Fibroblast of mammary gland (primary cell): Measurements from ENCODE around the gene DENND5A.
"Not testable (repeated sequence)": the region's sequence is repeated elsewhere in the genome, so short reads cannot be mapped to it uniquely, and the experiment has no call there.

ENCODE experiments used
- DNase-seq: peaks from one replicate; pipeline ENCODE4 v3.0.0-alpha.2; 2010; ENCODE audit warnings: low read depth
- H3K4me3 ChIP-seq: 2 replicates; pipeline ENCODE4 v1.5.1; 2011; ENCODE audit warnings: low read depth, mild to moderate bottlenecking, low read length, moderate library complexity; ENCODE audit not compliant: control insufficient read depth
- CTCF ChIP-seq: conservative IDR thresholded peaks from 2 replicates; pipeline ENCODE4 v1.5.1; 2011; ENCODE audit warnings: low read depth, low read length, inconsistent platforms; ENCODE audit not compliant: control insufficient read depth, insufficient read depth

Gene DENND5A

GRCh38 chr11:9214765-9215164, 50.4 kb downstream of the DENND5A start:
- TF ChIP-seq CTCF = no peak
- DNase-seq = peak; percentile 41
- no peak overlapping the region for H3K4me3 ChIP-seq

- DNase-seq = no peak
- TF ChIP-seq CTCF = no peak
- no peak overlapping the region for H3K4me3 ChIP-seq
Measured at GRCh38 chr11:9211322-9211721, 53.8 kb downstream of the DENND5A start.

- peak; percentile 14 for DNase-seq
- no peak overlapping the region for H3K4me3 ChIP-seq
- no peak for TF ChIP-seq CTCF
Measured at GRCh38 chr11:9210922-9211320, 54.2 kb downstream of the DENND5A start.

GRCh38 chr11:9210224-9210921, 54.8 kb downstream of the DENND5A start:
- no peak overlapping the region for H3K4me3 ChIP-seq
- TF ChIP-seq CTCF = no peak
- DNase-seq = peak; percentile 12

GRCh38 chr11:9209604-9210003, 55.5 kb downstream of the DENND5A start:
- not testable (repeated sequence) for DNase-seq

GRCh38 chr11:9208726-9209501, 56.2 kb downstream of the DENND5A start:
- TF ChIP-seq CTCF = no peak
- peak; percentile 30 for DNase-seq
- H3K4me3 ChIP-seq = no peak overlapping the region

More at GRCh38 chr11:9209604-9210003, 55.5 kb downstream of the DENND5A start:
- not testable (repeated sequence) for H3K4me3 ChIP-seq

- DNase-seq = no peak
- H3K4me3 ChIP-seq = no peak overlapping the region
- TF ChIP-seq CTCF = no peak
Measured at GRCh38 chr11:9207229-9207628, 57.9 kb downstream of the DENND5A start.
